ENCODE data around the gene GDF15.

Gene GDF15

GRCh38 chr19:18422530-18423191, 36.7 kb downstream of the GDF15 start:
- H3K27ac Mint-ChIP-seq, result peak overlapping the region; percentile 54
- peak overlapping the region; percentile 52 for H3K4me3 Mint-ChIP-seq
- no peak for TF ChIP-seq CTCF (IDR thresholded peaks at IDR 0.05)
- H3K4me1 Mint-ChIP-seq, result peaks cover 68% of the 10 kb centered on the region
- H3K36me3 Mint-ChIP-seq (ENCODE audit: low read depth), result no peaks in the 10 kb centered on the region
- H3K9me3 Mint-ChIP-seq, result no peaks in the 10 kb centered on the region
- peaks cover 2% of the 10 kb centered on the region for H3K27me3 Mint-ChIP-seq (ENCODE audit: low read depth, poor library complexity)
- no peak for DNase-seq

DNA sequence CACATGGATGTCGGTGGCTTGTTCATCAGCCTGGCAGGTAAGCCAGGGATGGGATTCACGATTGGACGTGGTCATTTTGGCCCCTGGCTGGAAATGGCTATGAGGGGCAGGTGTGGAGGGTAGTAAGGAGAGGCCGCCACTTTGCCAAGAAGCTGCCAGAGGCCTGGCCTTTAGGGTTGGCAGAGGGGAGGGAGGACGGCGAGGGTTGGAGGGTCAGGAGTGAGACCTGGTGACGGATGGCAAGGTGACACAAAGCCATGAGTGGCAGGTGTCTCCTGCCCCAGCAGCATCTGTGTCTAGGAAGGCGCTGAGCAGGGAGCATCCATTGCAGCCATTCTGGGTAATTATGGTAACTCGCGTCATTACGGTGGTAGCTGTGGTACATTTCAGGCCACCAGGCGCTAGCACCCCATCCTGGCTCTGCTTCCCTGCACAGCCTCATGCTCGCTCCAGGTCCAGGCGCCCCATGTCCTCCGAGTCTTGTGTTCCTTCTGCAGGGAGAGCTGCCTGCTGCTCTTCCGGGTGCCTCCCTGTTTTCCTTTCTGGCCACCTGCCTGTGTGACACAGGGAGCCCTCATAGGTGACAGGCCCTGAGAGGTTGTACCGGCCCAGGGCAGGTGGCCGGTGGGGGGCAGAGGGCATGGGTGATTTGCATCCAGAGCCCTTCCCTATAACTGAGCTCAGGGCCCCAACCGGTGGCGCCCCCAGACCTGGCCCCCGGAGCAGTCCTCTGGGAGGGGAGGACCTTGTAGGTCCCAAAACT, 37.5 kb downstream of the GDF15 start:
- no peak for DNase-seq
- H3K27me3 Mint-ChIP-seq (ENCODE audit: low read depth, poor library complexity), result no peaks in the 10 kb centered on the region
- peaks cover 66% of the 10 kb centered on the region for H3K4me1 Mint-ChIP-seq
- no peaks in the 10 kb centered on the region for H3K9me3 Mint-ChIP-seq
- H3K27ac Mint-ChIP-seq, result peak overlapping the region; percentile 54
- no peak overlapping the region for H3K4me3 Mint-ChIP-seq
- no peak for TF ChIP-seq CTCF (IDR thresholded peaks at IDR 0.05)
- H3K36me3 Mint-ChIP-seq (ENCODE audit: low read depth), result no peaks in the 10 kb centered on the region

DNA sequence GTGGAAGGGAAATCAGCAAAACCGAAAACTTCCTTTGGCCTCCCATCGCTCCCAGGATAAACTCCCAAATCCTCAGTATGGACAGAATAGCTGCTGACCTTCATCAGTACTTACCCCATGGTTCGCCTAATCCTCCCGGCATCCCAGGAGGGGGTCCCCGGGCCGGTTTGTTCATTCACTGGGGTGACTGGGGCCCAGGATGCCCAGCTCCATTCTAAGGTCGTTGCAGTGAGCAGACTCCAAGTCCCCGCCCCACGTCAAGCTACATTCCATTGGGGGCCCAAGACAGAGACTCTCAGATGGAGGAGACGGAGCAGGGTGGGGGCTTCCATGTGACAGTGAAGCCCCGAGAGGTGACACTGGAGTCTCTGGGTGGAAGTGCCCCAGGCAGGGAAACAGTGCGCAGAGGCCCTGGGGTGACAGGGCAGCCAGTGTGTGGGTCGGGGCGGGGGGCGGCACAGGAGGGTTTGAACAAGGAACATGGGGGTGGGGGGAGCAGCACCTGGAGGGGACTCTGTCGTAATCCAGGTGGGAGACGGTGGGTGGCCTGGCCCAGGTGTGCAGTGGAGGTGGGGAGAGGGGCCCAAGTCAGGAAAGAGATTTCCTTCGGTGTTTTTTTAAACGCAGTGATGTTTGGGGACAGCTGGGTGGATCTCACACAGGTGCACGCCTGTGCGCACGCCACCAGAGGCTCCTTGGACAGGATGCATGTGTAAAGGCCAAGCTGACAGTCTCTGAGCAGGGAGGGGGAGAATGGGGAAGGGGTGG, 38.3 kb downstream of the GDF15 start:
- peaks cover 60% of the 10 kb centered on the region for H3K4me1 Mint-ChIP-seq
- no peak overlapping the region for H3K27ac Mint-ChIP-seq
- H3K4me3 Mint-ChIP-seq, result no peak overlapping the region
- DNase-seq, result no peak
- no peaks in the 10 kb centered on the region for H3K36me3 Mint-ChIP-seq (ENCODE audit: low read depth)
- H3K9me3 Mint-ChIP-seq, result no peaks in the 10 kb centered on the region
- no peaks in the 10 kb centered on the region for H3K27me3 Mint-ChIP-seq (ENCODE audit: low read depth, poor library complexity)
- TF ChIP-seq CTCF (IDR thresholded peaks at IDR 0.05), result no peak

DNA sequence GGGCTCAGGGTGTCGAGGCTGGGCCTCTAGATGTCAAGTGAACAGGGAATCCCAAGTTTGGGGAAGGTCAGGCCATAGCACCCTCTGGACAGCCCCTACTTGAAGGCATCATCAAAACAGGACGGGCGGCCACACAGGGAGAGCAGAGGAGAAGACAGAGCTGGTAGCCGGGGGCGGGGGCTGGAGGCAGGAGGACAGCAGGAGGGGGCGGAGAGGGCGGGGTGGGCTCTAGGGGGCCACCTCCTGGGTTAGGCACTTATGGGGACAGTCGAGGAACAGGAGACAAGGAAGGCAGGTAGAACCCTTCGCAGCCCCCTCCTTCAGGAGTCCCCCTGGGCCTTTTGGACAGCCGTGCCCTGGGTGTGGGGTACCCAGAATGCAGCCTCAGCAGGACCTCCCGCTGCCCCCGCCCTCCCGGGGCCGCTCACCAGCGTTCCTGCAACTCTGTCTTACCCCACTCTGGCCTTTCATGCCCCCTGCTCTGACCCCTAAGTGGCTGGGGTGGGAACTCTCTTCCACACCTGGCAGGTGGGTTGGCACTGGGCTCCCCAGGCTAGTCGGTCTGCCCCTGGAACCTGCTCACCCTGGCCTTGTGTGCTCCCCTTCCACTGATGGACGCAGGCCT, 39.0 kb downstream of the GDF15 start:
- H3K4me3 Mint-ChIP-seq, result no peak overlapping the region
- TF ChIP-seq CTCF (IDR thresholded peaks at IDR 0.05), result no peak

DNA sequence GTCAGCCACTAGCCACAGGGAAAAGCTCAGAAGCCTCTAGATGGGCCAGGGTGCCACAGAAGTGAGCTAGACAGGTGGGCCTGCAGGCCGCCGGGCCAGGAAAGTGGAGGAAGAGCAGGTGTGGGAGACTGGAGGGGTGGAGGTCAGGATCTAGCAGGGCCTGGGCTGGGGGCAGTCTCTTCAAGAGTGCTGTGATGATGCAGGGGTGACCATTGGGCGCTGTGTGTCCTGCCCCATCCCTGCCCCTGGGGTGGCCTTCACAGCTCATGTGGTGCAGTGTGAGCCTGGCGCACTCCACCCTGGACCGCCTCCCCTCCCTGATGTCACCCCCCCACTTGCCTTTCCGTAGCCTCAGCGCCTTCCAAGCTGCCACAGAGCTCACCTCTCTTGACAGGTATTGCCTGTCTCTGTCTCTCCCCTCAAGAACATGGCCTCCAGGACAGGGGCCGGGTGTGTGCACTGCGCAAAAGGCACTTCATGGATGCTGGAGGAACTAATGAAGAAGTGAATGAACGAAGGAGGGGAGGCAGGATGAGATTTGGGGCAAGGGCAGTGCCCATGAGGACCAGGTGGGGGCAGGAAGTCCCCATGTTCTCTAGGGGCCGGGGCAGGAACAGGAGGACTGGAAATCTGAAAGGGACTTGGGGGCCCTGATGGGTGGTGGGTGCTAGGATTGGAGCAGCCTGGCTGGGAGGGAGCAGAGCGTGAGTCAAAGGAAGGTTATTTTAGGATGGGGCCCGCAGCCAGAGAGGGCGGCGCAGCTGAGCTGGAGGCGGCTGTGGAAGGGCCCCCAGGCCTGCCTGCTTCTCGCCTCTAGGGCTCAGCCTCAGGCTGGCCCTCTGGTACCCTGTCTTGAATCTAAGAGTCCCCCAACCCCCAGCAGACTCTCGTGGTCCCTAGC, 39.8 kb downstream of the GDF15 start:
- no peak overlapping the region for H3K4me3 Mint-ChIP-seq
- H3K9me3 Mint-ChIP-seq, result no peaks in the 10 kb centered on the region
- H3K27me3 Mint-ChIP-seq (ENCODE audit: low read depth, poor library complexity), result no peaks in the 10 kb centered on the region
- no peak for DNase-seq
- no peak for TF ChIP-seq CTCF (IDR thresholded peaks at IDR 0.05)
- peak overlapping the region; percentile 74 for H3K27ac Mint-ChIP-seq
- peaks cover 64% of the 10 kb centered on the region for H3K4me1 Mint-ChIP-seq
- H3K36me3 Mint-ChIP-seq (ENCODE audit: low read depth), result no peaks in the 10 kb centered on the region

More for the DNA sequence above, 39.0 kb downstream of the GDF15 start:
- DNase-seq, result no peak
- Mint-ChIP-seq H3K4me1 (peaks cover 63% of the 10 kb centered on the region), H3K27me3 (ENCODE audit: low read depth, poor library complexity) (no peaks in the 10 kb centered on the region), H3K27ac (no peak overlapping the region), H3K36me3 (ENCODE audit: low read depth) (no peaks in the 10 kb centered on the region), H3K9me3 (no peaks in the 10 kb centered on the region)

Data from nephron progenitor cell (in vitro differentiated cells).